Upper lobe of left lung (tissue), 4 donors: ENCODE measurements around the gene CPM.

Experiments
- CTCF ChIP-seq, 6 experiments: fragments of 450-650 bp in 4 of 6; fragments of 200-600 bp in 2 of 6; sonication (generic) in 2 of 6; IDR thresholded peaks; one replicate each; pipeline ENCODE4 v1.5.1; 2016 to 2019; ENCODE audit warnings: antibody characterized with exemption in 6 of 6
- POLR2A ChIP-seq, 4 donors: fragments of 450-650 bp; IDR thresholded peaks; one replicate each; pipeline ENCODE4 v1.5.1; 2016 to 2017; ENCODE audit warnings: antibody characterized with exemption in 4 of 4, mild to moderate bottlenecking in 2 of 4
- POLR2AphosphoS5 ChIP-seq, 2 donors: sonication (generic); formaldehyde crosslinking; IDR thresholded peaks; one replicate each; pipeline ENCODE4 v1.5.1; 2017; ENCODE audit warnings: antibody characterized with exemption in 2 of 2

GRCh38 chr12:68884251-68884650 is 48.7 kb downstream of the CPM start:
- TF ChIP-seq CTCF (IDR thresholded peaks at IDR 0.05): no peak
- no peak for TF ChIP-seq POLR2A (IDR thresholded peaks at IDR 0.05)
- no peak for TF ChIP-seq POLR2AphosphoS5 (IDR thresholded peaks at IDR 0.05)
